Stimulated activated CD8-positive, alpha-beta memory T cell treated with anti-CD3 and anti-CD28 coated beads, Interleukin-7, amount 100 ng/mL, for 48 hours (primary cell): ENCODE measurements around the gene ERC1.
"Not testable (repeated sequence)": the region's sequence is repeated elsewhere in the genome, so short reads cannot be mapped to it uniquely, and the experiment has no call there.

Experiments
- DNase-seq, 2 donors: peaks; one replicate each; pipeline ENCODE4 v3.0.0-alpha.2; 2020; ENCODE audit warnings: low read depth in 1 of 2; ENCODE audit errors: extremely low read depth in 1 of 2

The ERC1 gene

GRCh38 chr12:1310653-1311052, 319.6 kb downstream of the ERC1 start:
- DNase-seq, result no peak

- DNase-seq, result no peak
Observed at GRCh38 chr12:1311145-1311544, 320.1 kb downstream of the ERC1 start.

- no peak for DNase-seq
Observed at GRCh38 chr12:1313906-1314305, 322.9 kb downstream of the ERC1 start.

- DNase-seq, result no peak
Observed at GRCh38 chr12:1314523-1314922, 323.5 kb downstream of the ERC1 start.

- not testable (repeated sequence) for DNase-seq
Observed at GRCh38 chr12:1316991-1317390, 326.0 kb downstream of the ERC1 start.

GRCh38 chr12:1318327-1319031, 327.5 kb downstream of the ERC1 start:
- no peak for DNase-seq

GRCh38 chr12:1319212-1319611, 328.2 kb downstream of the ERC1 start:
- no peak for DNase-seq

- no peak for DNase-seq
Observed at GRCh38 chr12:1320021-1320420, 329.0 kb downstream of the ERC1 start.

- no peak for DNase-seq
Observed at GRCh38 chr12:1322821-1323220, 331.8 kb downstream of the ERC1 start.

GRCh38 chr12:1324099-1324498, 333.1 kb downstream of the ERC1 start:
- DNase-seq, result no peak

- no peak for DNase-seq
Observed at GRCh38 chr12:1324910-1325309, 333.9 kb downstream of the ERC1 start.

GRCh38 chr12:1325666-1326065, 334.6 kb downstream of the ERC1 start:
- no peak for DNase-seq

- no peak for DNase-seq
Observed at GRCh38 chr12:1326258-1326657, 335.2 kb downstream of the ERC1 start.

- DNase-seq, result no peak
Observed at GRCh38 chr12:1328391-1328790, 337.4 kb downstream of the ERC1 start.

- DNase-seq, result no peak
Observed at GRCh38 chr12:1329784-1330476, 338.9 kb downstream of the ERC1 start.

- no peak for DNase-seq
Observed at GRCh38 chr12:1330477-1330827, 339.4 kb downstream of the ERC1 start.

GRCh38 chr12:1332327-1332726, 341.3 kb downstream of the ERC1 start:
- DNase-seq, result no peak

GRCh38 chr12:1338483-1339177, 347.6 kb downstream of the ERC1 start:
- no peak for DNase-seq

GRCh38 chr12:1339178-1339541, 348.1 kb downstream of the ERC1 start:
- DNase-seq, result not testable (repeated sequence)

GRCh38 chr12:1339618-1340319, 348.7 kb downstream of the ERC1 start:
- no peak for DNase-seq

- DNase-seq, result not testable (repeated sequence)
Observed at GRCh38 chr12:1341270-1341669, 350.2 kb downstream of the ERC1 start.
